H4 (cell line): Measurements from ENCODE around the gene RBFOX1. TPM values are rescaled to one million over a fixed set of nuclear protein-coding genes. Genes with fewer than 3 reads are reported as not detected.

Experiments used
- DNase-seq: peaks from one replicate; pipeline ENCODE4 v3.0.0-alpha.2; 2015; ENCODE audit warnings: low spot score
- total RNA-seq: library from RNA; depleted of rRNA; stranded (reverse); fragments of >200 nt; shearing (Covaris generic); gene quantifications from 2 replicates; pipeline ENCODE4 v1.2.3, GENCODE V29; 2014

The RBFOX1 gene
- total RNA-seq, 1 experiment from 2014 or later: not detected

- DNase-seq: no peak
Measured at GRCh38 chr16:7334801-7335560, 2.3 kb downstream of the RBFOX1 start.

- no peak for DNase-seq
Measured at GRCh38 chr16:7335991-7336634, 3.5 kb downstream of the RBFOX1 start.

GRCh38 chr16:7336742-7337141 lies 4.1 kb downstream of the RBFOX1 start:
- no peak for DNase-seq

- DNase-seq: no peak
Measured at GRCh38 chr16:7338826-7339225, 6.2 kb downstream of the RBFOX1 start.

- DNase-seq: no peak
Measured at GRCh38 chr16:7339700-7340099, 7.1 kb downstream of the RBFOX1 start.

- no peak for DNase-seq
Measured at GRCh38 chr16:7340938-7341337, 8.3 kb downstream of the RBFOX1 start.

GRCh38 chr16:7342598-7342997 lies 10.0 kb downstream of the RBFOX1 start:
- DNase-seq: no peak

- DNase-seq: no peak
Measured at GRCh38 chr16:7343243-7343642, 10.6 kb downstream of the RBFOX1 start.

GRCh38 chr16:7344830-7345780 lies 12.5 kb downstream of the RBFOX1 start:
- no peak for DNase-seq

- no peak for DNase-seq
Measured at GRCh38 chr16:7350806-7351205, 18.2 kb downstream of the RBFOX1 start.

GRCh38 chr16:7351610-7352510 lies 19.2 kb downstream of the RBFOX1 start:
- no peak for DNase-seq

GRCh38 chr16:7355758-7356157 lies 23.1 kb downstream of the RBFOX1 start:
- DNase-seq: no peak

GRCh38 chr16:7361416-7362129 lies 28.9 kb downstream of the RBFOX1 start:
- no peak for DNase-seq

- DNase-seq: no peak
Measured at GRCh38 chr16:7362231-7362630, 29.6 kb downstream of the RBFOX1 start.

GRCh38 chr16:7363422-7364417 lies 31.1 kb downstream of the RBFOX1 start:
- peak; percentile 29 for DNase-seq

GRCh38 chr16:7366041-7366440 lies 33.4 kb downstream of the RBFOX1 start:
- DNase-seq: no peak

- DNase-seq: no peak
Measured at GRCh38 chr16:7366993-7367880, 34.6 kb downstream of the RBFOX1 start.

- no peak for DNase-seq
Measured at GRCh38 chr16:7369204-7369603, 36.6 kb downstream of the RBFOX1 start.
